Kidney epithelial cell (primary cell): ENCODE data around the gene CXCL16. TPM values are rescaled to one million over a fixed set of nuclear protein-coding genes. Genes with fewer than 3 reads are reported as not detected.

ENCODE experiments used
- DNase-seq: peaks from one replicate; pipeline ENCODE4 v3.0.0-alpha.2; 2010; ENCODE audit warnings: low read depth
- H3K27me3 ChIP-seq: 2 replicates; pipeline ENCODE4 v1.6.0; 2011; ENCODE audit warnings: low read length; ENCODE audit not compliant: control insufficient read depth, insufficient read depth
- H3K36me3 ChIP-seq: 2 replicates; pipeline ENCODE4 v1.5.1; 2011; ENCODE audit warnings: low read length; ENCODE audit not compliant: control insufficient read depth, insufficient read depth
- H3K4me3 ChIP-seq: 2 replicates; pipeline ENCODE4 v1.5.1; 2011; ENCODE audit warnings: low read depth, mild to moderate bottlenecking, control low read depth, low read length
- total RNA-seq: library from RNA; depleted of rRNA; stranded (reverse); fragments of >200 nt; gene quantifications from 2 replicates; pipeline ENCODE4 v1.2.3, GENCODE V29; 2015
- TF ChIP-seq, protein P1 (sequence below): IDR thresholded peaks from 2 replicates; pipeline ENCODE4 v1.5.1; 2011; ENCODE audit warnings: mild to moderate bottlenecking, moderate library complexity, low read length, control low read depth, inconsistent platforms; ENCODE audit not compliant: insufficient read depth, poor library complexity, severe bottlenecking

Gene CXCL16
- total RNA-seq, 1 donor from 2014 or later: 96.1 TPM

DNA sequence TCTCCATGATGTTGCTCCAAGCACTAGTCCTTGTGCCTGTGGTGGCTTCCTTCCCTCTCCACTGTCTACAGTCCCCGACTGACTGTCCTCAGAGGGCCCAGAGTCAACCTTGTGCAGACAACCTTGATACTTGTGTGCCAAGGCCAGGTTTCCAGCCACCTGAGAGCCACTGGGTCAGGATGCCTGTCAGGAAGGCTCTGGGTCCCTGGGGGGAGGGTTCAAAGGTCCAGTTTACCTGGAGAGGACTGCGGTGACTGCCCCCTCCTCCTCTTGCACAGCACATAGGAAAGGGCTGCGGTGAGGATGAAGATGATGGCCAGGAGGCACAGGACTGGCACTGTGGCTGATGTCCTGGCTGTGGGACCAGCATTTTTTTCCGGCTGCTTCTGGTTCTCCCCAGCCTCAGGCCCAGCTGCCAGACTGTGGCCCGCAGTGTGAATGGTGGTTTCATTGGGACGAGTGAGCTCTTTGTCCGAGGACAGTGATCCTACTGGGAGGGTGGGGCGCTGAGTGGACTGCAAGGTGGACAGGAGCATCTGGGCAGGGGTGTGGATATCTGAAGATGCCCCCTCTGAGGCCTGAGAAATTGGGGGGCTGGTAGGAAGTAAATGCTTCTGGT lies 4.8 kb downstream of the CXCL16 start:
- no peaks in the 10 kb centered on the region for H3K36me3 ChIP-seq
- TF ChIP-seq, protein P1, sequence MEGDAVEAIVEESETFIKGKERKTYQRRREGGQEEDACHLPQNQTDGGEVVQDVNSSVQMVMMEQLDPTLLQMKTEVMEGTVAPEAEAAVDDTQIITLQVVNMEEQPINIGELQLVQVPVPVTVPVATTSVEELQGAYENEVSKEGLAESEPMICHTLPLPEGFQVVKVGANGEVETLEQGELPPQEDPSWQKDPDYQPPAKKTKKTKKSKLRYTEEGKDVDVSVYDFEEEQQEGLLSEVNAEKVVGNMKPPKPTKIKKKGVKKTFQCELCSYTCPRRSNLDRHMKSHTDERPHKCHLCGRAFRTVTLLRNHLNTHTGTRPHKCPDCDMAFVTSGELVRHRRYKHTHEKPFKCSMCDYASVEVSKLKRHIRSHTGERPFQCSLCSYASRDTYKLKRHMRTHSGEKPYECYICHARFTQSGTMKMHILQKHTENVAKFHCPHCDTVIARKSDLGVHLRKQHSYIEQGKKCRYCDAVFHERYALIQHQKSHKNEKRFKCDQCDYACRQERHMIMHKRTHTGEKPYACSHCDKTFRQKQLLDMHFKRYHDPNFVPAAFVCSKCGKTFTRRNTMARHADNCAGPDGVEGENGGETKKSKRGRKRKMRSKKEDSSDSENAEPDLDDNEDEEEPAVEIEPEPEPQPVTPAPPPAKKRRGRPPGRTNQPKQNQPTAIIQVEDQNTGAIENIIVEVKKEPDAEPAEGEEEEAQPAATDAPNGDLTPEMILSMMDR: no peak
- peaks cover 18% of the 10 kb centered on the region for H3K27me3 ChIP-seq
- H3K4me3 ChIP-seq: no peak overlapping the region
- no peak for DNase-seq

DNA sequence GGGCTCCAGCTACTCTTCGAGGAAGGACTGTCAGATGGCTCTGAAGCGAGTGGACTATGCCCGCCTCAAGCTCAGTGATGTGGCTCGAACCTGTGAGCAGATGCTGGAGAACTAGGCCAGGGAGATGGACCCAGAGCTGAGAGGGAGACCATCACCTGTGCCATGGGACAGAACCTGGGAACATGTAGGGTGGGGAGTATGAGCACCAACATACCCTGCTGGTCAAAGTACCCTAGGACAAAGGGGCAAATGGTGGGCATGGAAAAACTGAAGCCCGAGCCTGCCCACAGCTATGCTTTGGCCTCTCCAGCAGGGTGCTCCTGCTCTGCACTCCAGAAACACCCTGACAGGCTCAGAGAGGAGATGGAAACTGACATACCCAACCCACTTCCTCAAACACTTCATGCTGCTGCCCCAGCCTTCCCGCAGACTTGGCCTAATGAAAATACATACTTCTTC lies 6.6 kb downstream of the CXCL16 start:
- TF ChIP-seq, protein P1: no peak
- no peaks in the 10 kb centered on the region for H3K36me3 ChIP-seq
- H3K4me3 ChIP-seq: no peak overlapping the region
- no peak for DNase-seq
- peaks cover under 1% of the 10 kb centered on the region for H3K27me3 ChIP-seq

DNA sequence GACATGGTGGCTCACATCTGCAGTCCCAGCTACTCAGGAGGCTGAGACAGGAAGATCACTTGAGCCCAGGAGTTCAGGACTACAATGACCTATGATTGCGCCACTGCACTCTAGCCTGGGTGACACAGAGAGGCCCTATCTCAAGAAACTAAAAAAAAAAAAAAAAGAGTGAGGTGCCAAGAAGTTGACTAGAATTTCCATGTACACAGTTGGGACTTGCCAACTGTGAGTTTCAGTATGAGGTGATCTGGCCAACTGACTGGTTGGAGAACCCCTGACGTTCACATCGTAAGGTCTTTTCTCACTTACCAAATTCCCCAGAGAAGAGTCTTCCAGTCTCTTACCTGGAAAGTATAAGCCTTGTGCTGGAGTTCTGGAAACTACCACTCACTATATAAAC lies 11.6 kb downstream of the CXCL16 start:
- no peaks in the 10 kb centered on the region for H3K27me3 ChIP-seq
- H3K36me3 ChIP-seq: no peaks in the 10 kb centered on the region
- TF ChIP-seq, protein P1: no peak
- no peak overlapping the region for H3K4me3 ChIP-seq
- no peak for DNase-seq

DNA sequence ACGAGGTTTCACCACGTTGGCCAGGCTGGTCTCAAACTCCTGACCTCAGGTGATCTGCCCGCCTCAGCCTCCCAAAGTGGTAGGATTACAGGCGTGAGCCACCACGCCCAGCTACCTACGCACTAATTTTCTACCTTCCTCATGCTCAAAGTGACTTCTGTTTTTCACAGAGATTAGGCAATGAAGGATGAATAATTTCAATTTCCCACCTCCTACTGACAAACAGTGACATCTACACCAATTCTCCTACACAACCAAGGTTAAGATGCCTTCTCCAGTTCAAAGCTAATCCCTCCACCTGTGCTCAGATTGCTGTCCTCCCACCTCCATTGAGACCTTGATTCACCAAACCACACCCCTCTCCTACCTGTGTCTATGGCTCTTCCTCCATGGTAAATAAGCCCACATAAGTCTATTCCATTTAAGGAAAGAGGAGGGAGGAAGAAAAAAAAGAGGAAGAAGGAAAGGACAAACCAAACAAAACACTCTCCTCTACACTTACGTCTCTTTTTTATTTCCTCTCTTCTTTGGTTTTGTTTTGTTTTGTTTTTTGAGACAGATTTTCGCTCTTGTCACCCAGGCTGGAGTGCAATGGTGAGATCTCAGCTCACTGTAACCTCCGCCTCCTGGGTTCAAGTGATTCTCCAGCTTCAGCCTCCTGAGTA lies 13.9 kb downstream of the CXCL16 start:
- TF ChIP-seq, protein P1: no peak
- Histone ChIP-seq H3K36me3 (no peaks in the 10 kb centered on the region), H3K27me3 (no peaks in the 10 kb centered on the region), H3K4me3 (no peak overlapping the region)
- DNase-seq: no peak

DNA sequence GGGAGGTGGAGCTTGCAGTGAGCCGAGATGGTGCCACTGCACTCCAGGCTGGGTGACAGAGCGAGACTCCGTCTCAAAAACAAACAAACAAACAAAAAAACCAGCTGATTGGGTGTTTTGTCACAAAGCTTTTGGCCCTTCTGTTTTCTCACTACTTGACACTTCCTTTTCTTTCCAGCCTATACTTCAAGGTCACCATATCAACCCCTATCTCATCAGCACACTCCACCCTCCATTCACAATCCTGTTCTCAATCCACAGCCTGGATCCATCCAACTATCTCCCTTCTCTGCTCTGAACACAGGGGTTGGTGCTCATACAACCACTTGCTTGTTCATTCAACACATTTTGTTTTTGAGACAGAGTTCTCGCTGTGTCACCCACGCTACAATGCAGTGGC lies 15.1 kb downstream of the CXCL16 start:
- Histone ChIP-seq H3K36me3 (peaks cover 1% of the 10 kb centered on the region), H3K27me3 (no peaks in the 10 kb centered on the region), H3K4me3 (no peak overlapping the region)
- no peak for DNase-seq
- TF ChIP-seq, protein P1: no peak

DNA sequence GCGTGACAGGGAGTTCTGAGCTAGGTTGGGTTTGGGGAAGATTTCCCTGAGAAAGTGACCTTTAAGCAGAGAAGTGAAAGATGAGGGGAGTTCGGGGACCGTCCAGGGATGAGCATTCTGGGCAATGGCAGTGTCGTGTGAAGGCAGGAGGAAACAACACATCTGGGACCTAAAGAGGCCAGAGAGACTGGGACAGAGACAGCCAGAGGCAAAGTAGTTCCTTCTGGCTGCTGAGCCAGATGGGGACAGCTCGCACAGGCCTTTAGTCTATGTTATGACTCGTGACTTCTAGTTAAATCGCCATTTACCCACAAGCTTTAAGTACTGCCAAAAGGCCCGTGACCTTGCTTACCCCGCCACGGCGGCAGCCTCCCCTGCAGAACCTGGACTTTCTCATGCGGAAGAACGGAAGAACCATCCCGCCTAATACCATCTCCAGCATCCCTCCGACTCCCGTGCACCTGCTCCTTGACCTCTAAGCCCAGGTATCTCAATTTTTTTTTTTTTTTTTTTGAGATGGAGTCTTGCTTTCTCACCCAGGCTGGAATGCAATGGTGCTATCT lies 17.0 kb downstream of the CXCL16 start:
- TF ChIP-seq, protein P1: no peak
- DNase-seq: no peak
- peaks cover 1% of the 10 kb centered on the region for H3K36me3 ChIP-seq
- no peaks in the 10 kb centered on the region for H3K27me3 ChIP-seq
- no peak overlapping the region for H3K4me3 ChIP-seq
